Suppressor macrophage (primary cell): ENCODE data around the gene CD226.
"Not testable (repeated sequence)": the region's sequence is repeated elsewhere in the genome, so short reads cannot be mapped to it uniquely, and the experiment has no call there.

Experiments
- DNase-seq, 4 experiments: peaks; one replicate each; pipeline ENCODE4 v3.0.0-alpha.2; 2020 to 2022

Gene CD226

GRCh38 chr18:69956665-69957620 lies 9.3 kb upstream of the CD226 start:
- peak in 3 of 4 experiments; percentile 38 to 39 (median 39) for DNase-seq

- no peak for DNase-seq
Observed at GRCh38 chr18:69956057-69956456, 8.4 kb upstream of the CD226 start.

GRCh38 chr18:69954719-69955480 lies 7.2 kb upstream of the CD226 start:
- no peak for DNase-seq

GRCh38 chr18:69953191-69953590 lies 5.5 kb upstream of the CD226 start:
- DNase-seq: no peak

- no peak for DNase-seq
Observed at GRCh38 chr18:69951182-69951581, 3.5 kb upstream of the CD226 start.

- no peak for DNase-seq
Observed at GRCh38 chr18:69949538-69949936, 1.9 kb upstream of the CD226 start.

- peak; percentile 82 to 89 (median 86) for DNase-seq
Observed at GRCh38 chr18:69948919-69949537, 1.4 kb upstream of the CD226 start.

- DNase-seq: peak in 2 of 4 experiments; percentile 23 to 44
Observed at GRCh38 chr18:69948256-69948655, 583 bp upstream of the CD226 start.

- DNase-seq: no peak
Observed at GRCh38 chr18:69946608-69947155, 991 bp downstream of the CD226 start.

GRCh38 chr18:69945220-69946114 lies 2.2 kb downstream of the CD226 start:
- no peak for DNase-seq

GRCh38 chr18:69944436-69944835 lies 3.2 kb downstream of the CD226 start:
- DNase-seq: no peak

GRCh38 chr18:69943021-69943420 lies 4.7 kb downstream of the CD226 start:
- no peak for DNase-seq

GRCh38 chr18:69941183-69941582 lies 6.5 kb downstream of the CD226 start:
- no peak for DNase-seq

- not testable (repeated sequence) for DNase-seq
Observed at GRCh38 chr18:69939812-69940211, 7.9 kb downstream of the CD226 start.

- no peak for DNase-seq
Observed at GRCh38 chr18:69936191-69936558, 11.5 kb downstream of the CD226 start.

- DNase-seq: peak; percentile 54 to 82 (median 78)
Observed at GRCh38 chr18:69935319-69936190, 12.1 kb downstream of the CD226 start.

GRCh38 chr18:69934601-69935265 lies 12.9 kb downstream of the CD226 start:
- DNase-seq: no peak

GRCh38 chr18:69929041-69929774 lies 18.5 kb downstream of the CD226 start:
- DNase-seq: no peak

GRCh38 chr18:69916412-69916811 lies 31.3 kb downstream of the CD226 start:
- no peak for DNase-seq
